A549 (cell line): ENCODE data around the gene CIART. TPM values are rescaled to one million over a fixed set of nuclear protein-coding genes. Genes with fewer than 3 reads are reported as not detected.

Source experiments
- ATAC-seq, 2 experiments: fragments of 200-7000 bp in 1 of 2; fragments of >200 bp in 1 of 2; cut with Nextera tagmentation in 1 of 2; cut with Tn5 transposase in 1 of 2; 3 replicates each; pipeline versions ENCODE4 v1.8.0 to v1.9.1; 2018 to 2020; ENCODE audit warnings: mild to moderate bottlenecking in 1 of 2, moderate library complexity in 1 of 2
- CTCF ChIA-PET: fragments of 300-600 bp; sonication (Branson Sonifier 250); formaldehyde crosslinking; extraction: SDS; loops from one replicate; lab custom pipeline; 2021; ENCODE audit warnings: antibody characterized with exemption, inconsistent platforms; lab: Yijun Ruan, JAX
- POLR2A ChIA-PET: fragments of 350-600 bp; formaldehyde crosslinking; extraction: SDS; loops from one replicate; lab custom pipeline; 2021; ENCODE audit warnings: antibody characterized with exemption, inconsistent platforms; lab: Yijun Ruan, JAX
- DNase-seq, 2 experiments: peaks; one replicate each; pipeline versions ENCODE4 v3.0.0 to v3.0.0-alpha.2; 2011 to 2016; ENCODE audit warnings: low read depth in 1 of 2, low spot score in 1 of 2
- FAIRE-seq: peaks from 2 replicates; lab custom pipeline; 2011; peaks lifted over from hg19 to GRCh38; lab: Jason Lieb, UNC
- H3K27ac ChIP-seq, 2 experiments: fragments of >200 bp; sonication (Bioruptor Twin); formaldehyde crosslinking; 3 replicates each; pipeline ENCODE4 v1.5.1; 2016 to 2017
- H3K4me1 ChIP-seq: fragments of >200 bp; sonication (Bioruptor Twin); formaldehyde crosslinking; 3 replicates; pipeline ENCODE4 v1.6.1; 2016
- H3K4me2 ChIP-seq: fragments of >200 bp; sonication (Bioruptor Twin); formaldehyde crosslinking; 3 replicates; pipeline ENCODE4 v1.6.1; 2016
- H3K4me3 ChIP-seq: fragments of >200 bp; sonication (Bioruptor Twin); formaldehyde crosslinking; 3 replicates; pipeline ENCODE4 v1.5.1; 2016
- H3K9me3 ChIP-seq: fragments of >200 bp; sonication (Bioruptor Twin); formaldehyde crosslinking; 3 replicates; pipeline ENCODE4 v1.6.1; 2016
- BHLHE40 ChIP-seq: IDR thresholded peaks from 2 replicates; pipeline ENCODE4 v1.6.1; 2012; ENCODE audit warnings: low read depth, low read length, inconsistent platforms
- CBX2 ChIP-seq: fragments of 200-600 bp; sonication (generic); IDR thresholded peaks from 2 replicates; pipeline ENCODE4 v1.6.1; 2016; ENCODE audit warnings: low read depth, mild to moderate bottlenecking, borderline replicate concordance
- CHD4 ChIP-seq: fragments of 200-600 bp; sonication (generic); IDR thresholded peaks from 2 replicates; pipeline ENCODE4 v1.6.1; 2016; ENCODE audit warnings: antibody characterized with exemption, mild to moderate bottlenecking, borderline replicate concordance
- EHF ChIP-seq: fragments of 250-450 bp; sonication (Bioruptor Pico); IDR thresholded peaks from 2 replicates; pipeline ENCODE4 v1.5.0; 2020; ENCODE audit warnings: mild to moderate bottlenecking
- ESRRA ChIP-seq: fragments of 150-350 bp; IDR thresholded peaks from 2 replicates; pipeline ENCODE4 v1.6.1; 2014; ENCODE audit warnings: mild to moderate bottlenecking, low read length, borderline replicate concordance
- FOXS1 ChIP-seq: fragments of 250-450 bp; sonication (Bioruptor Pico); IDR thresholded peaks from 2 replicates; pipeline ENCODE4 v1.5.0; 2020; ENCODE audit warnings: mild to moderate bottlenecking, moderate library complexity
- HDAC2 ChIP-seq: fragments of 200-600 bp; sonication (generic); IDR thresholded peaks from 2 replicates; pipeline ENCODE4 v1.6.1; 2016
- HOXA7 ChIP-seq: fragments of 250-450 bp; sonication (Bioruptor Pico); IDR thresholded peaks from 2 replicates; pipeline ENCODE4 v1.5.0; 2020; ENCODE audit warnings: mild to moderate bottlenecking, moderate library complexity
- HOXB13 ChIP-seq: fragments of 250-450 bp; sonication (Bioruptor Pico); IDR thresholded peaks from 2 replicates; pipeline ENCODE4 v1.5.0; 2020; ENCODE audit warnings: low read depth, mild to moderate bottlenecking, moderate library complexity
- KDM1A ChIP-seq: fragments of 200-600 bp; sonication (generic); IDR thresholded peaks from 2 replicates; pipeline ENCODE4 v1.6.1; 2016; ENCODE audit warnings: low read depth, mild to moderate bottlenecking
- MAFK ChIP-seq: fragments of 450-650 bp; IDR thresholded peaks from 2 replicates; pipeline ENCODE4 v1.6.1; 2014; ENCODE audit not compliant: partially characterized antibody
- NFE2L2 ChIP-seq: fragments of 150-350 bp; conservative IDR thresholded peaks from 2 replicates; pipeline ENCODE4 v1.6.1; 2014; ENCODE audit warnings: low read length
- NPAS2 ChIP-seq: fragments of 250-450 bp; sonication (Bioruptor Pico); IDR thresholded peaks from 2 replicates; pipeline ENCODE4 v1.8.0; 2022; ENCODE audit warnings: mild to moderate bottlenecking, moderate library complexity, borderline replicate concordance
- PHF8 ChIP-seq: fragments of 200-600 bp; sonication (generic); IDR thresholded peaks from 2 replicates; pipeline ENCODE4 v1.6.1; 2016; ENCODE audit warnings: low read depth, mild to moderate bottlenecking, antibody characterized with exemption, moderate library complexity, borderline replicate concordance
- POLR2A ChIP-seq: IDR thresholded peaks from 2 replicates; pipeline ENCODE4 v1.6.1; 2012; ENCODE audit warnings: mild to moderate bottlenecking, low read length
- RAD21 ChIP-seq, 2 experiments: fragments of >200 bp in 1 of 2; sonication (Bioruptor Twin) in 1 of 2; formaldehyde crosslinking in 1 of 2; IDR thresholded peaks in 1 of 2; conservative IDR thresholded peaks in 1 of 2; 2 replicates in 1 of 2; 3 replicates in 1 of 2; pipeline ENCODE4 v1.6.1; 2012 to 2018; ENCODE audit warnings: inconsistent platforms in 1 of 2
- RCOR1 ChIP-seq: fragments of 150-350 bp; IDR thresholded peaks from 2 replicates; pipeline ENCODE4 v1.6.1; 2014; ENCODE audit warnings: antibody characterized with exemption, low read length, low read depth
- RNF2 ChIP-seq: fragments of 200-600 bp; sonication (generic); IDR thresholded peaks from 2 replicates; pipeline ENCODE4 v1.6.1; 2016; ENCODE audit warnings: low read depth, mild to moderate bottlenecking, antibody characterized with exemption, moderate library complexity, borderline replicate concordance
- SREBF2 ChIP-seq: fragments of 450-650 bp; IDR thresholded peaks from 2 replicates; pipeline ENCODE4 v1.6.1; 2014; ENCODE audit warnings: mild to moderate bottlenecking, moderate library complexity
- ZC3H11A ChIP-seq: fragments of 450-650 bp; IDR thresholded peaks from 2 replicates; pipeline ENCODE4 v1.6.1; 2014; ENCODE audit warnings: antibody characterized with exemption, mild to moderate bottlenecking
- WGBS: methylation state at CpG from one replicate; pipeline ENCODE4 v1.1.6; 2017; ENCODE audit errors: missing lambda C conversion rate; 5-methylcytosine and 5-hydroxymethylcytosine counted together
- polyA plus RNA-seq, 4 experiments: library from polyadenylated mRNA; depleted of rRNA in 3 of 4; stranded (reverse); fragments of >200 nt; fragmentation: RNase III in 1 of 4; extraction: RNeasy Plus Mini Kit Qiagen cat#74134 plus additional on column Dnase treatment in 1 of 4; gene quantifications; 2 replicates in 3 of 4; 3 replicates in 1 of 4; pipeline ENCODE4 v1.2.3, GENCODE V29; 2011 to 2017
- TF ChIP-seq, protein P1 (sequence below): fragments of >200 bp; sonication (Bioruptor Twin); formaldehyde crosslinking; IDR thresholded peaks from 3 replicates; pipeline ENCODE4 v1.6.1; 2016
- TF ChIP-seq, protein P2 (sequence below): IDR thresholded peaks from 2 replicates; pipeline ENCODE4 v1.6.1; 2012
- TF ChIP-seq, protein P3 (sequence below): fragments of 150-350 bp; IDR thresholded peaks from 2 replicates; pipeline ENCODE4 v1.6.1; 2014; ENCODE audit warnings: low read depth, mild to moderate bottlenecking, low read length
- TF ChIP-seq, protein P4 (sequence below): fragments of 200-600 bp; sonication (generic); IDR thresholded peaks from 2 replicates; pipeline ENCODE4 v1.6.1; 2016; ENCODE audit warnings: antibody characterized with exemption, mild to moderate bottlenecking, moderate library complexity

Gene CIART
- polyA plus RNA-seq, 2 of the 4 experiments (the other 2 are of a cell fraction), result 0.48 to 1.3 TPM

DNA sequence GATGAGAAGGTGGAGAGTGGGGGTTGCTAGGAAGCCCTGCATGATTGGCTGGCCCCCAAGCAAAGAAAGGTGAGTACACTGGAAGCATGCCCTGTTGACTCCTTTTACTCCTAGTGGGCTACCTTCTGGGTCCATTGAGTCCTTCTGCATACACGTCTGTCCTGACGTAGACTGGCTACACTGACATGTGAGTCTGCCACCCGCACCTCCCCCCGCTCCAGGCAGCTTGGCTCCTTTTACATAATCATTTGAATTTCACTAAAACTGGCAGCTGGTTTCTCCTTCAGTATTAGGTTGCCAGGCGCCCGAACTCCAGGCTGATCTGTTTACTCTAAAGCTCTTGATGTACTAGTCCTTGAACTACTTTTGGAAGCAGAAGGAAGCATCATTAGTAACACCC lies 20.0 kb downstream of the CIART start:
- H3K4me1 ChIP-seq, result no peaks in the 10 kb centered on the region
- WGBS, result 93% methylated on average over 6 of the region's 6 CpGs
- no peak overlapping the region for H3K4me3 ChIP-seq
- TF ChIP-seq BHLHE40 (no peak), NPAS2 (CRISPR knock-in tag) (no peak), MAFK (no peak), CHD4 (no peak), FOXS1 (CRISPR knock-in tag) (no peak), ESRRA (no peak)
- TF ChIP-seq, protein P1, sequence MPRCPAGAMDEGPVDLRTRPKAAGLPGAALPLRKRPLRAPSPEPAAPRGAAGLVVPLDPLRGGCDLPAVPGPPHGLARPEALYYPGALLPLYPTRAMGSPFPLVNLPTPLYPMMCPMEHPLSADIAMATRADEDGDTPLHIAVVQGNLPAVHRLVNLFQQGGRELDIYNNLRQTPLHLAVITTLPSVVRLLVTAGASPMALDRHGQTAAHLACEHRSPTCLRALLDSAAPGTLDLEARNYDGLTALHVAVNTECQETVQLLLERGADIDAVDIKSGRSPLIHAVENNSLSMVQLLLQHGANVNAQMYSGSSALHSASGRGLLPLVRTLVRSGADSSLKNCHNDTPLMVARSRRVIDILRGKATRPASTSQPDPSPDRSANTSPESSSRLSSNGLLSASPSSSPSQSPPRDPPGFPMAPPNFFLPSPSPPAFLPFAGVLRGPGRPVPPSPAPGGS, result no peak
- POLR2A ChIA-PET, result interaction anchor here (0.5 kb wide), 1 partner anchor 36 kb away, joined by 3 read pairs; no protein-coding TSS in a partner anchor
- H3K9me3 ChIP-seq, result no peaks in the 10 kb centered on the region
- CTCF ChIA-PET, result interaction anchor here (0.8 to 1.1 kb wide), 2 partner anchors 46 to 77 kb away, joined by 3 read pairs; no protein-coding TSS in a partner anchor
- ATAC-seq (peak; percentile 24 to 26; a peak in 2 of 6 replicates), FAIRE-seq (no peak), DNase-seq (no peak)
- H3K27ac ChIP-seq, result no peak overlapping the region
- no peak overlapping the region for H3K4me2 ChIP-seq

DNA sequence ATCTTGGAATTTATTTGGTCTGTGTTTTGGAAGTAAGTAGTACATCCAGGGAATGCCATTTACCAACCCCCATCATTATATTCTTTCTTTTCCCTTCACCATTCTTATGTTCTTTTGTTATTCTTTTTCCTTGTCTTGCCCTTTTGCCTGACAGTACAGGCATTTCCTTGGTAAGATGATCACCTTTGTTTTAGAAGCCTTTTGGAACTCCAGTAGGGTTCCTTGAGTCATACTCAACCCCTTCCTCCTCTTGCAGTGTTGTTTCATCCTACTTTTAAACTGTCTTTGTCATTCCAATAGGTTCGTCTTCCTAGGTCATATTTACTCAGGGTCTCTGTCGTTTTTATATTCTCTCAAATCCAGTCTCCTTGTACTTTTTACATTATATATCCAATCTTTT lies 20.5 kb downstream of the CIART start:
- TF ChIP-seq HOXA7 (CRISPR knock-in tag) (no peak), RNF2 (no peak), KDM1A (no peak), PHF8 (no peak), SREBF2 (no peak), RCOR1 (no peak), POLR2A (no peak), CBX2 (no peak), NFE2L2 (no peak), ZC3H11A (no peak), EHF (CRISPR knock-in tag) (no peak), HDAC2 (no peak), FOXS1 (CRISPR knock-in tag) (no peak), HOXB13 (CRISPR knock-in tag) (no peak), BHLHE40 (no peak), RAD21 (conservative IDR thresholded peaks at IDR 0.05 in 1 of 2, IDR thresholded peaks at IDR 0.05 in 1 of 2) (no peak)
- TF ChIP-seq, protein P2, sequence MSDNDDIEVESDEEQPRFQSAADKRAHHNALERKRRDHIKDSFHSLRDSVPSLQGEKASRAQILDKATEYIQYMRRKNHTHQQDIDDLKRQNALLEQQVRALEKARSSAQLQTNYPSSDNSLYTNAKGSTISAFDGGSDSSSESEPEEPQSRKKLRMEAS, result no peak
- TF ChIP-seq, protein P3, sequence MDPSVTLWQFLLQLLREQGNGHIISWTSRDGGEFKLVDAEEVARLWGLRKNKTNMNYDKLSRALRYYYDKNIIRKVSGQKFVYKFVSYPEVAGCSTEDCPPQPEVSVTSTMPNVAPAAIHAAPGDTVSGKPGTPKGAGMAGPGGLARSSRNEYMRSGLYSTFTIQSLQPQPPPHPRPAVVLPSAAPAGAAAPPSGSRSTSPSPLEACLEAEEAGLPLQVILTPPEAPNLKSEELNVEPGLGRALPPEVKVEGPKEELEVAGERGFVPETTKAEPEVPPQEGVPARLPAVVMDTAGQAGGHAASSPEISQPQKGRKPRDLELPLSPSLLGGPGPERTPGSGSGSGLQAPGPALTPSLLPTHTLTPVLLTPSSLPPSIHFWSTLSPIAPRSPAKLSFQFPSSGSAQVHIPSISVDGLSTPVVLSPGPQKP, result no peak
- TF ChIP-seq, protein P4, sequence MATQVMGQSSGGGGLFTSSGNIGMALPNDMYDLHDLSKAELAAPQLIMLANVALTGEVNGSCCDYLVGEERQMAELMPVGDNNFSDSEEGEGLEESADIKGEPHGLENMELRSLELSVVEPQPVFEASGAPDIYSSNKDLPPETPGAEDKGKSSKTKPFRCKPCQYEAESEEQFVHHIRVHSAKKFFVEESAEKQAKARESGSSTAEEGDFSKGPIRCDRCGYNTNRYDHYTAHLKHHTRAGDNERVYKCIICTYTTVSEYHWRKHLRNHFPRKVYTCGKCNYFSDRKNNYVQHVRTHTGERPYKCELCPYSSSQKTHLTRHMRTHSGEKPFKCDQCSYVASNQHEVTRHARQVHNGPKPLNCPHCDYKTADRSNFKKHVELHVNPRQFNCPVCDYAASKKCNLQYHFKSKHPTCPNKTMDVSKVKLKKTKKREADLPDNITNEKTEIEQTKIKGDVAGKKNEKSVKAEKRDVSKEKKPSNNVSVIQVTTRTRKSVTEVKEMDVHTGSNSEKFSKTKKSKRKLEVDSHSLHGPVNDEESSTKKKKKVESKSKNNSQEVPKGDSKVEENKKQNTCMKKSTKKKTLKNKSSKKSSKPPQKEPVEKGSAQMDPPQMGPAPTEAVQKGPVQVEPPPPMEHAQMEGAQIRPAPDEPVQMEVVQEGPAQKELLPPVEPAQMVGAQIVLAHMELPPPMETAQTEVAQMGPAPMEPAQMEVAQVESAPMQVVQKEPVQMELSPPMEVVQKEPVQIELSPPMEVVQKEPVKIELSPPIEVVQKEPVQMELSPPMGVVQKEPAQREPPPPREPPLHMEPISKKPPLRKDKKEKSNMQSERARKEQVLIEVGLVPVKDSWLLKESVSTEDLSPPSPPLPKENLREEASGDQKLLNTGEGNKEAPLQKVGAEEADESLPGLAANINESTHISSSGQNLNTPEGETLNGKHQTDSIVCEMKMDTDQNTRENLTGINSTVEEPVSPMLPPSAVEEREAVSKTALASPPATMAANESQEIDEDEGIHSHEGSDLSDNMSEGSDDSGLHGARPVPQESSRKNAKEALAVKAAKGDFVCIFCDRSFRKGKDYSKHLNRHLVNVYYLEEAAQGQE, result no peak
- no peak for FAIRE-seq
- POLR2A ChIA-PET, result no interaction called here
- no peak for ATAC-seq
- no peak for DNase-seq
- Histone ChIP-seq H3K27ac (no peak overlapping the region), H3K4me2 (no peak overlapping the region), H3K4me3 (no peak overlapping the region), H3K9me3 (no peaks in the 10 kb centered on the region), H3K4me1 (no peaks in the 10 kb centered on the region)
- CTCF ChIA-PET, result interaction anchor here (0.8 to 2.4 kb wide), 3 partner anchors 23 to 77 kb away, joined by 3 to 6 read pairs (median 3); no protein-coding TSS in a partner anchor
- WGBS, result 74% methylated on average over 2 of the region's 2 CpGs
